PFSK-1 (cell line): ENCODE results near the gene BHMT.

ENCODE experiments used
- FOXP2 ChIP-seq: optimal IDR thresholded peaks from 2 replicates; pipeline ENCODE3; 2011; ENCODE audit warnings: borderline replicate concordance, control low read depth, inconsistent platforms; ENCODE audit not compliant: insufficient read depth; ENCODE audit errors: extremely low read length, extremely low read depth
- POLR2AphosphoS5 ChIP-seq: IDR thresholded peaks from 2 replicates; pipeline ENCODE4 v1.6.1; 2012; ENCODE audit warnings: low read depth, mild to moderate bottlenecking, control low read depth, low read length, moderate library complexity
- SIN3A ChIP-seq: IDR thresholded peaks from 2 replicates; pipeline ENCODE4 v1.6.1; 2012; ENCODE audit warnings: mild to moderate bottlenecking, low read length, moderate library complexity, borderline replicate concordance; ENCODE audit not compliant: insufficient read depth
- TAF1 ChIP-seq: IDR thresholded peaks from 2 replicates; pipeline ENCODE4 v1.6.1; 2012; ENCODE audit warnings: low read length, control low read depth, borderline replicate concordance; ENCODE audit not compliant: insufficient read depth
- TF ChIP-seq, protein P1 (sequence below), 2 experiments: IDR thresholded peaks; 2 replicates each; pipeline versions ENCODE4 v1.6.1 to v1.8.0; 2011 to 2012; ENCODE audit warnings: low read depth in 2 of 2, low read length in 2 of 2, control low read depth in 1 of 2, inconsistent platforms in 1 of 2, mild to moderate bottlenecking in 1 of 2, moderate library complexity in 1 of 2; ENCODE audit not compliant: insufficient read depth in 1 of 2

- no peak for TF ChIP-seq POLR2AphosphoS5
- no peak for TF ChIP-seq TAF1
- no peak for TF ChIP-seq SIN3A
- TF ChIP-seq, protein P1, sequence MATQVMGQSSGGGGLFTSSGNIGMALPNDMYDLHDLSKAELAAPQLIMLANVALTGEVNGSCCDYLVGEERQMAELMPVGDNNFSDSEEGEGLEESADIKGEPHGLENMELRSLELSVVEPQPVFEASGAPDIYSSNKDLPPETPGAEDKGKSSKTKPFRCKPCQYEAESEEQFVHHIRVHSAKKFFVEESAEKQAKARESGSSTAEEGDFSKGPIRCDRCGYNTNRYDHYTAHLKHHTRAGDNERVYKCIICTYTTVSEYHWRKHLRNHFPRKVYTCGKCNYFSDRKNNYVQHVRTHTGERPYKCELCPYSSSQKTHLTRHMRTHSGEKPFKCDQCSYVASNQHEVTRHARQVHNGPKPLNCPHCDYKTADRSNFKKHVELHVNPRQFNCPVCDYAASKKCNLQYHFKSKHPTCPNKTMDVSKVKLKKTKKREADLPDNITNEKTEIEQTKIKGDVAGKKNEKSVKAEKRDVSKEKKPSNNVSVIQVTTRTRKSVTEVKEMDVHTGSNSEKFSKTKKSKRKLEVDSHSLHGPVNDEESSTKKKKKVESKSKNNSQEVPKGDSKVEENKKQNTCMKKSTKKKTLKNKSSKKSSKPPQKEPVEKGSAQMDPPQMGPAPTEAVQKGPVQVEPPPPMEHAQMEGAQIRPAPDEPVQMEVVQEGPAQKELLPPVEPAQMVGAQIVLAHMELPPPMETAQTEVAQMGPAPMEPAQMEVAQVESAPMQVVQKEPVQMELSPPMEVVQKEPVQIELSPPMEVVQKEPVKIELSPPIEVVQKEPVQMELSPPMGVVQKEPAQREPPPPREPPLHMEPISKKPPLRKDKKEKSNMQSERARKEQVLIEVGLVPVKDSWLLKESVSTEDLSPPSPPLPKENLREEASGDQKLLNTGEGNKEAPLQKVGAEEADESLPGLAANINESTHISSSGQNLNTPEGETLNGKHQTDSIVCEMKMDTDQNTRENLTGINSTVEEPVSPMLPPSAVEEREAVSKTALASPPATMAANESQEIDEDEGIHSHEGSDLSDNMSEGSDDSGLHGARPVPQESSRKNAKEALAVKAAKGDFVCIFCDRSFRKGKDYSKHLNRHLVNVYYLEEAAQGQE (IDR thresholded peaks at IDR 0.05; ENCODE audit: insufficient read depth in 1 of 2, low read depth in 2 of 2, low read length in 2 of 2) = no peak
- TF ChIP-seq FOXP2 = no peak
Observed at GRCh38 chr5:79108792-79109191, 2.8 kb upstream of the BHMT start.
